Astrocyte (in vitro differentiated cells and primary cell): ENCODE measurements around the gene POLR3B.

Source experiments
- EZH2 ChIP-seq: IDR thresholded peaks from 2 replicates; pipeline ENCODE4 v1.6.1; 2012; ENCODE audit warnings: mild to moderate bottlenecking, low read length, inconsistent platforms; ENCODE audit not compliant: insufficient read depth
- TF ChIP-seq, protein P1 (sequence below): IDR thresholded peaks from 2 replicates; pipeline ENCODE4 v1.5.1; 2011; ENCODE audit warnings: low read depth, mild to moderate bottlenecking, inconsistent platforms, low read length, moderate library complexity; ENCODE audit not compliant: insufficient read depth

DNA sequence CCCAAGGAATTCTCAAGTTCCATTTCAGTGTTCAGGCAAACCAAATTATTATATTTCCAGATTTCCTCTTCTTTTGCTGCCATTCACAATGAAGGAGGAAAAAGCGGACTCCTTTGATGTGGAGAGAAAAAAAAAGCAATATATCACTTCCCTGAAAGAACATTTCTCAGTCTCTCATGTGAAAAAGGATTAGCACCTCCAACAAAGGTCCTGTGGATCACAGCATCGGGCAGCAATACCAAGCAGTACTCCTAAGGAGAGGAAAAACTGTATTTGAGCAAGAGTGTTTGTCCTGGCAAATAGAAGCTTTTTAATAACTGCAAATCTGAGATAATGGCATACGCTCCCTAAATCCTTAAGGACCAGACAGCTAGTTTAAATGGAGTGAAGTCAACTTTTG, 131.3 kb downstream of the POLR3B start:
- TF ChIP-seq, protein P1, sequence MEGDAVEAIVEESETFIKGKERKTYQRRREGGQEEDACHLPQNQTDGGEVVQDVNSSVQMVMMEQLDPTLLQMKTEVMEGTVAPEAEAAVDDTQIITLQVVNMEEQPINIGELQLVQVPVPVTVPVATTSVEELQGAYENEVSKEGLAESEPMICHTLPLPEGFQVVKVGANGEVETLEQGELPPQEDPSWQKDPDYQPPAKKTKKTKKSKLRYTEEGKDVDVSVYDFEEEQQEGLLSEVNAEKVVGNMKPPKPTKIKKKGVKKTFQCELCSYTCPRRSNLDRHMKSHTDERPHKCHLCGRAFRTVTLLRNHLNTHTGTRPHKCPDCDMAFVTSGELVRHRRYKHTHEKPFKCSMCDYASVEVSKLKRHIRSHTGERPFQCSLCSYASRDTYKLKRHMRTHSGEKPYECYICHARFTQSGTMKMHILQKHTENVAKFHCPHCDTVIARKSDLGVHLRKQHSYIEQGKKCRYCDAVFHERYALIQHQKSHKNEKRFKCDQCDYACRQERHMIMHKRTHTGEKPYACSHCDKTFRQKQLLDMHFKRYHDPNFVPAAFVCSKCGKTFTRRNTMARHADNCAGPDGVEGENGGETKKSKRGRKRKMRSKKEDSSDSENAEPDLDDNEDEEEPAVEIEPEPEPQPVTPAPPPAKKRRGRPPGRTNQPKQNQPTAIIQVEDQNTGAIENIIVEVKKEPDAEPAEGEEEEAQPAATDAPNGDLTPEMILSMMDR: no peak
- no peak for TF ChIP-seq EZH2
